ENCODE data around the gene NPR3. TPM values are rescaled to one million over a fixed set of nuclear protein-coding genes. Genes with fewer than 3 reads are reported as not detected.

Gene NPR3
- polyA plus RNA-seq, 1 of the 3 experiments (the other 2 are of a cell fraction): 35.8 TPM

GRCh38 chr5:32773944-32774343 lies 62.8 kb downstream of the NPR3 start (continued):
- TF ChIP-seq, protein P1, sequence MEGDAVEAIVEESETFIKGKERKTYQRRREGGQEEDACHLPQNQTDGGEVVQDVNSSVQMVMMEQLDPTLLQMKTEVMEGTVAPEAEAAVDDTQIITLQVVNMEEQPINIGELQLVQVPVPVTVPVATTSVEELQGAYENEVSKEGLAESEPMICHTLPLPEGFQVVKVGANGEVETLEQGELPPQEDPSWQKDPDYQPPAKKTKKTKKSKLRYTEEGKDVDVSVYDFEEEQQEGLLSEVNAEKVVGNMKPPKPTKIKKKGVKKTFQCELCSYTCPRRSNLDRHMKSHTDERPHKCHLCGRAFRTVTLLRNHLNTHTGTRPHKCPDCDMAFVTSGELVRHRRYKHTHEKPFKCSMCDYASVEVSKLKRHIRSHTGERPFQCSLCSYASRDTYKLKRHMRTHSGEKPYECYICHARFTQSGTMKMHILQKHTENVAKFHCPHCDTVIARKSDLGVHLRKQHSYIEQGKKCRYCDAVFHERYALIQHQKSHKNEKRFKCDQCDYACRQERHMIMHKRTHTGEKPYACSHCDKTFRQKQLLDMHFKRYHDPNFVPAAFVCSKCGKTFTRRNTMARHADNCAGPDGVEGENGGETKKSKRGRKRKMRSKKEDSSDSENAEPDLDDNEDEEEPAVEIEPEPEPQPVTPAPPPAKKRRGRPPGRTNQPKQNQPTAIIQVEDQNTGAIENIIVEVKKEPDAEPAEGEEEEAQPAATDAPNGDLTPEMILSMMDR (IDR thresholded peaks at IDR 0.05): no peak
- TF ChIP-seq TEAD4 (IDR thresholded peaks at IDR 0.05; ENCODE audit: borderline replicate concordance, insufficient read depth) (no peak), RCOR1 (IDR thresholded peaks at IDR 0.05; ENCODE audit: low read length) (no peak), RAD21 (IDR thresholded peaks at IDR 0.05; ENCODE audit: low read length) (no peak), TAF1 (IDR thresholded peaks at IDR 0.05; ENCODE audit: borderline replicate concordance, low read depth, low read length) (no peak), GATA2 (CRISPR knock-in tag; IDR thresholded peaks at IDR 0.05) (no peak), FOXM1 (IDR thresholded peaks at IDR 0.05; ENCODE audit: low read depth) (no peak)
- TF ChIP-seq, protein P2, sequence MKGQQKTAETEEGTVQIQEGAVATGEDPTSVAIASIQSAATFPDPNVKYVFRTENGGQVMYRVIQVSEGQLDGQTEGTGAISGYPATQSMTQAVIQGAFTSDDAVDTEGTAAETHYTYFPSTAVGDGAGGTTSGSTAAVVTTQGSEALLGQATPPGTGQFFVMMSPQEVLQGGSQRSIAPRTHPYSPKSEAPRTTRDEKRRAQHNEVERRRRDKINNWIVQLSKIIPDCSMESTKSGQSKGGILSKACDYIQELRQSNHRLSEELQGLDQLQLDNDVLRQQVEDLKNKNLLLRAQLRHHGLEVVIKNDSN (IDR thresholded peaks at IDR 0.05; ENCODE audit: borderline replicate concordance, low read depth): no peak

GRCh38 chr5:32776200-32776599 lies 65.1 kb downstream of the NPR3 start:
- no peak overlapping the region for H3K27ac ChIP-seq (ENCODE audit: low read depth in 2 of 2, low read length in 1 of 2)
- no peaks in the 10 kb centered on the region for H3K9me2 ChIP-seq
- no peak overlapping the region for H2AFZ ChIP-seq (ENCODE audit: low read depth)
- no peak for TF ChIP-seq ELF1 (IDR thresholded peaks at IDR 0.05)
- TF ChIP-seq EZH2phosphoT487 (IDR thresholded peaks at IDR 0.05; ENCODE audit: borderline replicate concordance, low read depth): no peak
- TF ChIP-seq POLR2AphosphoS5 (IDR thresholded peaks at IDR 0.05; ENCODE audit: low read depth, low read length): no peak
- TF ChIP-seq GABPA (IDR thresholded peaks at IDR 0.05; ENCODE audit: low read depth): no peak
- TF ChIP-seq, protein P2 (IDR thresholded peaks at IDR 0.05; ENCODE audit: borderline replicate concordance, low read depth): no peak
- TF ChIP-seq MEF2A (IDR thresholded peaks at IDR 0.05; ENCODE audit: borderline replicate concordance, low read depth): no peak
- TF ChIP-seq RAD21 (IDR thresholded peaks at IDR 0.05; ENCODE audit: low read length): no peak
- no peak for TF ChIP-seq JUND (IDR thresholded peaks at IDR 0.05)
- TF ChIP-seq MXI1 (IDR thresholded peaks at IDR 0.05; ENCODE audit: low read depth, low read length): no peak
- TF ChIP-seq YY1 (IDR thresholded peaks at IDR 0.05; ENCODE audit: low read depth): no peak
- TF ChIP-seq FOSL2 (IDR thresholded peaks at IDR 0.05; ENCODE audit: borderline replicate concordance, low read depth): no peak
- no peak for TF ChIP-seq NRF1 (IDR thresholded peaks at IDR 0.05; ENCODE audit: low read depth, low read length)
- H3K27me3 ChIP-seq (ENCODE audit: insufficient read depth): no peaks in the 10 kb centered on the region
- peaks cover 32% of the 10 kb centered on the region for H3F3A ChIP-seq (replicated peaks; ENCODE audit: insufficient read depth)
- peaks cover 0 to 81% of the 10 kb centered on the region in 2 experiments for H3K36me3 ChIP-seq (replicated peaks in 1 of 2; ENCODE audit: control insufficient read depth in 1 of 2, insufficient read depth in 2 of 2, low read length in 1 of 2)
- peaks cover 64% of the 10 kb centered on the region for H3K79me2 ChIP-seq (ENCODE audit: insufficient read depth)
- no peak overlapping the region for H3K4me2 ChIP-seq
- H4K20me1 ChIP-seq (ENCODE audit: insufficient read depth): no peaks in the 10 kb centered on the region; the same call in 1 of the 2 replicates
- no peak for DNase-seq
- POLR2A ChIA-PET: no interaction called here
- H3K9ac ChIP-seq: no peak overlapping the region
- H3K9me3 ChIP-seq: no peaks in the 10 kb centered on the region
- peaks cover 0 to 16% of the 10 kb centered on the region in 2 experiments; a peak in 2 of 4 replicates for H3K4me1 ChIP-seq (ENCODE audit: control insufficient read depth in 1 of 2, insufficient read depth in 2 of 2, low read depth in 1 of 2, low read length in 1 of 2)
- CTCF ChIA-PET: no interaction called here
- no peak overlapping the region for H3K4me3 ChIP-seq (ENCODE audit: low read depth in 2 of 2, low read length in 1 of 2)
